HG03378 (cell line): ENCODE data around the gene FUT3.

Experiments
- ATAC-seq: cut with Tn5 transposase; IDR thresholded peaks from one replicate; pipeline ENCODE4 v1.9.1; 2021; ENCODE audit warnings: mild to moderate bottlenecking, moderate library complexity; ENCODE audit not compliant: unreplicated experiment

Gene FUT3

DNA sequence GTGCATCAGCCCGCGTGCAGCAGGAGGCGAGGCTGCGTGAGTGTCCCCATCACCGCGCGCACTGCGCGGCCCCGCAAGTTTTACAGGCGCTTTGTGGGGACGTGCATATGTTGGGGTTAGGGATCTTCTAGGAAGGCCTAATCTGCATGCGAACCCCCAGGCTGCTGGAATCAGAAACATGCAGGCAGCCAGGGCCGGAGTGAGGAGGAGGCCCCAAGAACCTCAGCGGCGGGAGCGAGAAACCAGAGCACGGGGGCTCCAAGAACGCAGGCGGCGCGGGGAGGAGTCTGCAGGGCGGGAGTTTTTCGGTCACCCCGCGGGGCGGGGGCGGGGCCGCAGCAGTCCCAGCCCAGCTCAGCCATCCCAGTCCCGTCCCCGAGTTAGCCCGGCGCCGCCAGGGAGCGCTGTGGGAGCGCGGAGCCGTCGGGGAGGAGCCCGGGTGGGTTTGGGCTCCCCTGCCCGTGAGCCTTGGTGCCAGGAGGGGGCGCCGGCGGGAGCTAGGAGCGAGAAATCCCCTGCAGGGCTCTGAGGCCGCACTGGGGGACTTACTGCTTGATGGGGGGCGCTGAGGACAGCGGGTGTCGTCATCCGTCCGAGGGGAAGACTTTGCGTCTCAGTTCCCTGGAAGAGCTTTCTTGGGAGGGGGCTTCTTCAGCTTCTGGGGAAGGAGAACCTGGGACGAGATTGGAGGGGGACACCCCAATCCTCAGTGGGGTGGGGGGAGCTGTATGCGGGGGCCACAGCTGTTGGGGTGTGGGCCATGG, 47.3 kb downstream of the FUT3 start:
- ATAC-seq: no peak

DNA sequence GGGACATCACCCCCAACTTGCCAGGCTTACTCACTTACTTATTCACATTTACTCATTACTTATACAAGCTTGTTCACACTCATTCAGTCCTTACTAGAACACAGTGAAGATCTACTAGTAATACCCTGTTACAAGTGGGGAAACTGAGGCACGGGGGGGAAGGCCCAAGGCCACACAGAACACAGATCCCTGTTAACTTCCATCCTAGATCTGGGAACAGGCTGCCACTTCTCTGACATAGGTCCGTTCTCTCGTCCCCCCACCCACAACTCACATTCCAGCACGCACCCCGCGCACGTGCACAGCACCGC, 47.9 kb downstream of the FUT3 start:
- ATAC-seq: no peak

DNA sequence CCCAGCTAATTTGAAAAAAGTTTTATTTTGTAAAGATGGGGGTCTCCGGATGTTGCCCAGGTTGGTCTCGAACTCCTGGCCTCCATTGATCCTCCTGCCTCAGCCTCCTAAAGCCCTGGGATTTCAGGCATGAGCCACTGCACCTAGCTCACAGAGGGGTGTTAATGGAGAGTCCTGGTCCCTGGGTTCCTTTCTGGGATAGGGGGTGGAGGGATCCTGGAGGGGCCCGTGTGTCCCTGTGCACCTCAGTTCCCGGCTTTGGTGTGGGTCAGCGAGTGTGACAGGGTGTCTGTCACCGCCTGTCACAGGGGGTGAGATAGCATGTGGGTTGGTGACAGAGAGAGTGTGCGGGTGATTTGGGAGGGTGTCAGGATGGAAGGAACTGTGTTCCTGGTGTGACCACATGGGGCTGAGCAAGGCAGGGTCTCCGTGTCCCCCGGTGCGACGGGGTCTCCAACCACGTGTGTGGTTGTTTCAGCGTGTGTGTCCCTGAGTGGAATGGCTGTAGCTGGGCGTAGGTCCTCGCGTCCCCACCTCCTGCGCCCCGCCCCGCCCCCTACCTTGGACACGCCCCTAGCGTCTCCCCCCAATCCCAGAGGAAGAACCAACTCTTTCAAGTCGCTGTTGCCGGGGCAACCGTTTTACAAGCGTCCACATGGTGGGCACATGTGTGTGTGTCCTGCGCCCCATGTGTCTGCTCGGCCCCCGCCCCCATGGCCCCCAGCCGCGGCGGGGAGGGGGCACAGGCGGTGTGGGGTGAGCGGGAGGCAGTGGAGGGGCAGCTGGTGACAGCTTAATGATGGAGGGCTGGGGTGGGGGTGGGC, 49.2 kb downstream of the FUT3 start:
- ATAC-seq: no peak

DNA sequence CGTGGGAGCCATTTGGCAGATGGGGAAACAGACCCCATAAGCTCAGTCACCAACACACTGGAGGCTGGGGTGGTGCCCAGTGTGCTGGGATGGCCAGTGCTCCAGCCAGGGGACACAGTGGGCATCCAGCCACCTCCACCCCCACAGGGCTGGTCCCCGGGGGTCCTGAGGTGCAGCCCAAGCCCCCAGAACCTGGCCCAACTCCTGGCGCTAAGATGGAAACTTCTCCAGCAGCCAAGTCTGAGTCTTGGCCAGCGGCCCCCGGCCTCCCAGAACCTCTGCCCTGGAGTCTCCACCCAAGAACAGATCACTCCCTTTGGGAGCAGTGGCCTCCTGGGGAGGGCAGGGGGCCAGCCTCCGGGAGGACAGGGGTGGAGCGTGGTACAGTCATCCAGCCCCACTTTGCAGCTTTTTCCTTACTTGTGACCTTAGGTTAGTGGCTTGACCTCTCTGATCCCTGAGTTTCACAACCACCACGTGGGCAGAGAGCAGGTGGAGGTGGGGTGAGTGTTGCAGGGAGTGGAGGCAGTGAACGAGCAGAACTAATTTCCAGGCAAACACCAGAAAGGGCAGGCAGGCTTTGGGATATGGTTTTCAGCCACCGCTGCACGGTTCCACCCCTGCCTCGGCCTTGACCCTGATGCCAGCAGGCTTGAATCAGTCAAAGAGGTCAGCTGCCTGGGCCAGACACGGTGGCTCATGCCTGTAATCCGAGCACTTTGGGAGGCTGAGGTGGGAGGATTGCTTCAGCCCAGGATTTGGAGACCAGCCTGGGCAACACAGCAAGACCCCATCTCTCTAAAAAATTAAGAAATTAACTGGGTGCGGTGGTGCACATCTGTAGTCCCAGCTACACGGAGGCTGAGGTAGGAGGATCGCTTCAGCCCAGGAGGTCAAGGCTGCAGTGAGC, 50.6 kb downstream of the FUT3 start:
- no peak for ATAC-seq

DNA sequence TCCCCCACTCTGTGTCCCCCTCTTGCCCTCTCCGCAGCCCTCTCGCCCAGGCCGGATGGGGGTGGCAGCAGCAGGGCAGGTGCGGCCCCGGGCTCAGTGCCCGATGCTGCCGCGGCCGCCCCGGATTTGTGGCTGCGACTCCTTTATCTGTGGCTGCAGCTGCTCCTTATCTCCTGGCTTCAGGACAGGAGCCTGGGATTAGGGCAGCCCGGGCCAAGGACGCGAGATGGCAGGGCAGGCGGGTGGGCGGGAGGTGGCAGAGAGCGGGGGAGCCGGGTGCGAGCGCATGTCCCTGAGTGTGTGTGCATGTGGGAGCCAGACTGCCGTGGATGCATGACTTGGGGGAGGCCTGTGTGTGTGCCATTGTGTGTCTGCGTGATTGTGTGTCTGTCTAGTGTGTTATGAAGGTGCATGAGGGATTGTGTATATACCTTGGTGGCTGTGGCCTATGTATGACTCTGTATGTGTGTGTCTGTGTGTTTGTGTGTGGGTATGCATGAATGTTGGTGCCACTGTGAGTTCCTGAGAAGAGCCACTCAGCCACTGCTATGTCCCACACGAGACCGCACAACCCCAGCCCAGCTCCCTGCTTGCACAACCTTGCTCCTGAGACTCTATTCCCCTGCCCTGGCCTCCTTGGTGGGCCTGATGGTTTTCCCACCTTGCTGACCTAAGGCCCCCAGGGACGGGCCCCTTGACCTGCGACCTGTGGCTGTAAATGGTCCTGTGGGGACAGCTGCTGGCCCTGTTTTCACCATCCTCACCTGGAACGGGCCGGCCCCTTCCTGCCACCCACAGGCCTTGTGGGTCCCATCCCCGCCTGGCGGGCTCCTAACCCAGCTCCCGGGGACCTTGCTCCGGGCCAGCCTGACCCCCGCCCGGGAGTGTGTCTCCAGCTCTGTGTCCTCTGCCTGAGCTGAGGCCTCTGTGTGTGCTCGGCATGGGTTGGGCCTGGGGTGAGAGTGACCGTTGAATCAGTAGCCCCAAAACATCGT, 51.7 kb downstream of the FUT3 start:
- no peak for ATAC-seq

DNA sequence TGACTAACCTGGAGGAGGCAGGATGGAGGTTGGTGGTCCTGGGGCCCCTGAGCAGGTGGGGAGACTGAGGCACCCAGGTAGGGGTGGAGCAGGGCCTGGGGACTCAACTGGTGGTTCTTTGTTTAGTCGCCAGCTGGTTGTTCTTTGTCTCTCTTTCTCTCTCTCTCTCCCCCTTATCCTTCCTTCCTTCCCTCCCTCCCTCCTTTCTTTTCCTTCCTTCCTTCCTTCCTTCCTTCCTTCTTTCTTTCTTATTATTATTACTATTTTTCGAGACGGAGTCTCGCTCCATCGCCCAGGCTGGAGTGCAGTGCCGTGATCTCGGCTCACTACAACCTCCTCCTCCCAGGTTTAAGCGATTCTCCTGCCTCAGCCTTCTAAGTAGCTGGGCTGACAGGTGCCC, 53.0 kb downstream of the FUT3 start:
- no peak for ATAC-seq

DNA sequence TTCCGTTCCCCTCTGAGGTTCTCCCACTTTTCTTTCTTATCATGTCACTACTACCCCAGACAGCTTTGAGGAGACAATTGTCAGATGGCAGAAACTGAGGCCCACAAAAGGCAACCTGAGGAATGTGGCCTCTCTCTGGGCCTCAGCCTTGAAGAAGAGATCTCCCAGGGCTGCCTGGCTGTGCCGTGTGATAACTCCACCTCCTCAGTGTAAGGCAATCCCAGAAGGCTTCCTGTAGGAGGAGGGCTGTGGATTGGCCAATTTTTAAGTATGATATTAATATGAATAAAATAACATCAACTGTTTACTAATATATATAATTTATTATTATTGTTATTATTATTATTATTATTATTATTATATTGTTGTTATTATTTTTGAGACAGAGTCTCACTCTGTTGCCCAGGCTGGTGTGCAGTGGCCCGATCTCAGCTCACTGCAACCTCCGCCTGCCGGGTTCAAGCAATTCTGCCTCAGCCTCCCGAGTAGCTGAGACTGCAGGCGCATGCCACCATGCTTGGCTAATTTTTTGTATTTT, 55.8 kb downstream of the FUT3 start:
- no peak for ATAC-seq

DNA sequence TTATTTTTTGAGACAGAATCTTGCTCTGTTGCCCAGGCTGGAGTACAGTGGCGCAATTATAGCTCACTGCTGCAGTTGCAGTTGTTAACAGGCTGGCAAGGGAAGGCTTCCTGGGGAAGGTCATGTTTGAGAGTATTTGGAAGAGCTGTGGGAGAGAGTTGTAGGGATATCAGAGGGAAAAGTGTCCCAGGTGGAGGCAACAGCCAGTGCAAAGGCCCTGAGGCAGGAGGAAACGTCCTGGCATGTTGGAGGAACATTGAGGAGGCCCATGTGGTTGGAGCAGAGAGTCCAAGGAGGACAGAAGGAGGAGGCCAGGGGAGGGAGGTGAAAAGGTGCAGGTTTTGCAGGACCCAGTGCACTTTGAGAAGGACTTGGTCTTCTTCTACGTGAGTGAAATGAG, 58.1 kb downstream of the FUT3 start:
- ATAC-seq: no peak
